Bone marrow (tissue), 2 donors: Measurements from ENCODE around the gene ZNFX1.
"Not testable (repeated sequence)": the region's sequence is repeated elsewhere in the genome, so short reads cannot be mapped to it uniquely, and the experiment has no call there.

Experiments used
- DNase-seq, 2 donors: peaks; one replicate each; lab custom pipeline; 2025; lab: John Stamatoyannopoulos, UW

The ZNFX1 gene

GRCh38 chr20:49248301-49248700 lies 29.6 kb downstream of the ZNFX1 start:
- DNase-seq: no peak

- peak in 1 of 2 donors; percentile 15 for DNase-seq
These were observed 30.1 kb downstream of the ZNFX1 start for GRCh38 chr20:49247792-49248191.

GRCh38 chr20:49247169-49247723 lies 30.6 kb downstream of the ZNFX1 start:
- no peak for DNase-seq

GRCh38 chr20:49245921-49246740 lies 31.7 kb downstream of the ZNFX1 start:
- peak in 1 of 2 donors; percentile 26 for DNase-seq

GRCh38 chr20:49237531-49237930 lies 40.3 kb downstream of the ZNFX1 start:
- no peak for DNase-seq

GRCh38 chr20:49236301-49236700 lies 41.6 kb downstream of the ZNFX1 start:
- DNase-seq: no peak

GRCh38 chr20:49234831-49235230 lies 43.0 kb downstream of the ZNFX1 start:
- no peak for DNase-seq

- DNase-seq: no peak
These were observed 44.6 kb downstream of the ZNFX1 start for GRCh38 chr20:49233226-49233625.

GRCh38 chr20:49231471-49231870 lies 46.4 kb downstream of the ZNFX1 start:
- DNase-seq: no peak

- peak in 1 of 2 donors; percentile 75 for DNase-seq
These were observed 47.2 kb downstream of the ZNFX1 start for GRCh38 chr20:49230561-49231133.

GRCh38 chr20:49230021-49230420 lies 47.8 kb downstream of the ZNFX1 start:
- DNase-seq: no peak

- DNase-seq: no peak
These were observed 48.5 kb downstream of the ZNFX1 start for GRCh38 chr20:49229381-49229780.

GRCh38 chr20:49228676-49229075 lies 49.2 kb downstream of the ZNFX1 start:
- DNase-seq: no peak

- DNase-seq: no peak
These were observed 52.0 kb downstream of the ZNFX1 start for GRCh38 chr20:49225896-49226295.

GRCh38 chr20:49219924-49220831 lies 57.7 kb downstream of the ZNFX1 start:
- DNase-seq: no peak

- DNase-seq: peak; percentile 92 to 98
These were observed 58.5 kb downstream of the ZNFX1 start, which contains the start of gene DDX27 for GRCh38 chr20:49219091-49219923. TSS of gene DDX27 (plus strand) at chr20:49219416. CDS start at chr20:49219449, 33 bp downstream.

- not testable (repeated sequence) for DNase-seq
These were observed 59.1 kb downstream of the ZNFX1 start for GRCh38 chr20:49218739-49219090.

GRCh38 chr20:49216991-49217578 lies 60.8 kb downstream of the ZNFX1 start:
- DNase-seq: peak; percentile 70 to 84

GRCh38 chr20:49215232-49215631 lies 62.6 kb downstream of the ZNFX1 start:
- no peak for DNase-seq

- no peak for DNase-seq
These were observed 63.3 kb downstream of the ZNFX1 start for GRCh38 chr20:49214571-49214970.

GRCh38 chr20:49210757-49211110 lies 67.1 kb downstream of the ZNFX1 start:
- DNase-seq: no peak
